Mucosa of descending colon (tissue), 3 donors: ENCODE results near the gene C3orf70. TPM values are rescaled to one million over a fixed set of nuclear protein-coding genes. Genes with fewer than 3 reads are reported as not detected.

Experiments
- ATAC-seq: fragments of 200-7000 bp; cut with Tn5 transposase; one replicate; pipeline ENCODE4 v1.9.1; 2020; ENCODE audit warnings: mild to moderate bottlenecking, moderate library complexity
- DNase-seq, 3 donors: peaks; one replicate each; pipeline ENCODE4 v3.0.0-alpha.2; 2020
- H3K36me3 ChIP-seq: fragments of 200-600 bp; one replicate; pipeline ENCODE4 v1.8.0; 2021; ENCODE audit warnings: low read depth, mild to moderate bottlenecking
- H3K4me1 ChIP-seq: fragments of 200-600 bp; one replicate; pipeline ENCODE4 v1.8.0; 2021; ENCODE audit warnings: low read depth, mild to moderate bottlenecking
- H3K4me3 ChIP-seq: fragments of 200-600 bp; one replicate; pipeline ENCODE4 v1.8.0; 2021; ENCODE audit warnings: mild to moderate bottlenecking
- H3K9me3 ChIP-seq: fragments of 200-600 bp; one replicate; pipeline ENCODE4 v1.8.0; 2021; ENCODE audit warnings: mild to moderate bottlenecking
- CTCF ChIP-seq: fragments of 200-600 bp; IDR thresholded peaks from one replicate; pipeline ENCODE4 v1.8.0; 2022; ENCODE audit warnings: antibody characterized with exemption, mild to moderate bottlenecking
- intact Hi-C, 2 donors: fragments of 100-400 bp; cut with DNase I in 1 of 2; cut with micrococcal nuclease in 1 of 2; formaldehyde crosslinking; loops; one replicate each; pipeline versions ENCODE4 v1.11.0 to v1.11.1; 2022; cut with DNase I, micrococcal nuclease
- total RNA-seq, 3 donors: library from RNA; stranded (reverse); fragmentation: NEBNext Ultra II Directional in 2 of 3; extraction: Animal tissue kit (Norgen Biotek cat#: 25700) in 2 of 3; gene quantifications; one replicate each; pipeline versions ENCODE4 v1.2.1 to v1.2.4, GENCODE V29; 2021 to 2023
- donor health status: DM: no; HTN: no; CAD: no; lungs with moderate emphysema.
- donor health status: DM: no; HTN: no; CAD: no.
- donor health status: DM: no; HTN: yes; CAD: no.

The C3orf70 gene
- total RNA-seq, 3 donors from 2014 or later = 15.1 to 32.7 (median 16.9) TPM

GRCh38 chr3:185082829-185083228 lies 70.0 kb downstream of the C3orf70 start:
- ATAC-seq = no peak
- H3K9me3 ChIP-seq = no peaks in the 10 kb centered on the region
- H3K4me1 ChIP-seq = no peaks in the 10 kb centered on the region
- DNase-seq = no peak
- intact Hi-C loops = no loop called here
- no peaks in the 10 kb centered on the region for H3K36me3 ChIP-seq
- TF ChIP-seq CTCF = no peak
- H3K4me3 ChIP-seq = no peak overlapping the region

- Histone ChIP-seq H3K36me3 (no peaks in the 10 kb centered on the region), H3K9me3 (no peaks in the 10 kb centered on the region), H3K4me3 (no peak overlapping the region), H3K4me1 (no peaks in the 10 kb centered on the region)
- ATAC-seq = no peak
- no peak for TF ChIP-seq CTCF
- no peak for DNase-seq
- intact Hi-C loops = no loop called here
Observed at GRCh38 chr3:185082149-185082548, 70.7 kb downstream of the C3orf70 start.

- no peak overlapping the region for H3K4me3 ChIP-seq
- intact Hi-C loops = no loop called here
- H3K36me3 ChIP-seq = no peaks in the 10 kb centered on the region
- ATAC-seq = no peak
- H3K4me1 ChIP-seq = no peaks in the 10 kb centered on the region
- TF ChIP-seq CTCF = no peak
- no peaks in the 10 kb centered on the region for H3K9me3 ChIP-seq
- no peak for DNase-seq
Observed at GRCh38 chr3:185081521-185081920, 71.3 kb downstream of the C3orf70 start.

- H3K4me3 ChIP-seq = no peak overlapping the region
- no peak for TF ChIP-seq CTCF
- ATAC-seq (peak; percentile 86), DNase-seq (peak in 1 of 3 donors; percentile 36)
- intact Hi-C loops = no loop called here
- H3K4me1 ChIP-seq = no peaks in the 10 kb centered on the region
- no peaks in the 10 kb centered on the region for H3K36me3 ChIP-seq
- no peaks in the 10 kb centered on the region for H3K9me3 ChIP-seq
Observed at GRCh38 chr3:185079625-185080024, 73.2 kb downstream of the C3orf70 start.

- H3K36me3 ChIP-seq = no peaks in the 10 kb centered on the region
- TF ChIP-seq CTCF = no peak
- peak in 1 of 3 donors; percentile 50 for DNase-seq
- ATAC-seq = peak; percentile 52
- no peaks in the 10 kb centered on the region for H3K4me1 ChIP-seq
- intact Hi-C loops = no loop called here
- H3K4me3 ChIP-seq = no peak overlapping the region
- no peaks in the 10 kb centered on the region for H3K9me3 ChIP-seq
Observed at GRCh38 chr3:185076219-185076618, 76.6 kb downstream of the C3orf70 start.

GRCh38 chr3:185075547-185075946 lies 77.3 kb downstream of the C3orf70 start:
- ATAC-seq (no peak), DNase-seq (no peak)
- Histone ChIP-seq H3K4me3 (no peak overlapping the region), H3K9me3 (no peaks in the 10 kb centered on the region), H3K36me3 (no peaks in the 10 kb centered on the region), H3K4me1 (no peaks in the 10 kb centered on the region)
- TF ChIP-seq CTCF = no peak
- intact Hi-C loops = no loop called here
